Stimulated activated CD8-positive, alpha-beta memory T cell treated with anti-CD3 and anti-CD28 coated beads, Interleukin-15, amount 100 ng/mL, for 4 hours (primary cell): Measurements from ENCODE around the gene BCAS4.
"Not testable (repeated sequence)": the region's sequence is repeated elsewhere in the genome, so short reads cannot be mapped to it uniquely, and the experiment has no call there.

Source experiments
- DNase-seq, 2 donors: peaks; one replicate each; pipeline ENCODE4 v3.0.0-alpha.2; 2020; ENCODE audit warnings: low read depth in 2 of 2

BCAS4 gene

DNA sequence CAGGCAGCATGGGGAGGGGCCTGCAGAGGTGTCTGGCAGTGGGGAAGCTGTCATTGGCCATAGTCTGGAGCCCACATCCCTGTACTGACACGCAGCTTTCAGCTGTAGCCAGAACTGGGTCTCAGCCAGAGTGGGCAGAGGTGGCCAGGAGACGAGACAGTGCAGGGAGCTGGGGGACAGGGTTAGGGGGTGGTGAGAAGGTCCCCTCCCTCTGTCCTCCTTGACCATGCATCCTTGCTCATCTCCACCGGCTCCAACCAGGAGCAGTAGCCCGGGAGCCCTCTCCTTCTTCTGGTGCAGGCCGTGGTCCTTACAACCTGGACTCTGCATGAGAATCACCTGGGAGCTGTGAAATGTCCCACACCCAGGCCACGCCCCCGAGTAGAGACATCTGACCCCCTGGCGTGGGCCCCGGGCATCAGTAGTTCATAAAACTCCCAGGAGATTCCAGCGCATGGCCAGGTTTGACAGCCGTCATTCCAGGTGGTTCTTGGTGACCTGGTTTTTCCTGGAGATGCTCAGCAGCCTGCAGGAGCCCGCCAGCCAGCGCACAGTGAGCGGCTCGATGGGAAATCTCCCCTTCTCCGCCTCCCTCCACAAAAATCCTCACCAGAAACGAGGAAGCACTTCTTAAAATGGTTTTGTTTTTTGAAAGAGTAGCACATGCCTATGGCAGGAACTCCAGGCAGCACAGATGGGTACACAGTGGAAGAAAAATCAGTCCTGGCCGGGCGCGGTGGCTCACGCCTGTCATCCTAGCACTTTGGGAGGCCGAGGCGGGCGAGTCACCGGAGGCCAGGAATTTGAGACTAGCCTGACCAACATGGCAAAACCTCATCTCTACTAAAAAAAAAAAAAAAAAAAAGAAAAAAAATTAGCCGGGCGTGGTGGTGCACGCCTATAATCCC, 80.2 kb downstream of the BCAS4 start:
- DNase-seq = no peak

DNA sequence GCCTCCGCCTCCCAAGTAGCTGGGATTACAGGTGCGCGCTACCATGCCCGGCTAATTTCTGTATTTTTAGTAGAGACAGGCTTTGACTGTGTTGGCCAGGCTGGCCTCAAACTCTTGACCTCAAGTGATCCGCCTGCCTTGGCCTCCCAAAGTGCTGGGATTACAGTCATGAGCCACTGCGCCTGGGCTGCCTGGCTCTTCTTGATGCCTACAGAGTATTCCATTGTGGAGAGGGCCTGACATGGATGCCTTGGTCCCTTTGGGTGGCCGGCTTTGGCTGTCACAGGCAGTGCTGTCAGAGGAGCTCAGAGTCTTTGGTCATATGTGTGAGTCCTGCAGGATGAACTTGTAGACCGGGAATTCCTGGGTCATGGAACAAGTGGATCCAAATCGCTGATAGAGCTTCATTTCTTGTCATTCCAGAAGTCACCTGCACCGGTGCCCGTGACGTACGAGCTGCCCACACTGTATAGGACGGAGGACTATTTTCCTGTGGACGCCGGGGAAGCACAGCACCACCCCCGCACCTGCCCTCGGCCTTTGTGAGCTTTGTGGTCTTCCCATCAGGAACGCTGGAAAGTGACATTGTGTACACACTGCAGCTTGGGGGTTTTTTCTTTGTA, 81.3 kb downstream of the BCAS4 start:
- no peak for DNase-seq

DNA sequence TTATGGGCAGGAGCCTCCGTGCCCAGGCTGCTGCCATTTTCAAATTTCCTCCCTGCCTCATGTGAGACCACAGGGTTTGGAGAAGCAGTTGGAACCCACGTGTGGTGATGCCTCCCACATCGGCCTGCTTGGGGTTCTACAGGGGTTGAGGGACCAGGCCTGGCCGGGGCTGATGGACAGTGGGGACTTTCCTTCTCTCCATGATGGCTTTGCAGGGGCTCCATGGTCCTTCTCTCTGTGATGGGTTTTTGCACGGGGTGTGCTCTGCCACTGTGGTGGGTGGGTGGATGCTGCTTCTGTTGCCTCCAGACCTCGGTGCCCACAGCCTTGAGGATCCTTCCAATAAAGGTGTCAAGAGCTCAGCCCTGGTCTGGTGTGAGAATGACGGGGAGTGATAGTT, 82.0 kb downstream of the BCAS4 start:
- DNase-seq = no peak

DNA sequence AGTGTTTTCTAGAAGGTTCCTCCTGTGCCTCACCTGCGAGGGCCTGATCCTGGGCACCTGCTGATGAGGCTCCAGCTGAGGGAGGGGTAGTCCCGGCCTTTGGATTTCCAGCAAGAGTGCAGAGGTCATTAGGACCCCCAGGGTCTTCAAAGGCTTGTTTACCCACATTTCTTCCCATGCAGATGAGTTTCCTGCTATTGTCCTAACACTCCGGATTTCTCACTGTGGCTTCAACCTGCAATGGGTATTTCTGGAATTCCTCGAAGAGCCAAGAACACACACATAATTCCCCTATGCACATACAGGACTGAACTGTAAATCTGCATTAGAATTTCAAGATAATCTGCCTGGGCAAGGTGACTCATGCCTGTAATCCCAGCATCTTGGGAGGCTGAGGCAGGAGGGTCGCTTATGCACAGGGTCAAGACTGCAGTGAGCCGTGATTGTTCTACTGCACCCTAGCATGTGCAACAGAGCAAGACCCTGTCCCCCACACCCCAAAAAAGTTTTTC, 82.4 kb downstream of the BCAS4 start:
- DNase-seq = no peak

DNA sequence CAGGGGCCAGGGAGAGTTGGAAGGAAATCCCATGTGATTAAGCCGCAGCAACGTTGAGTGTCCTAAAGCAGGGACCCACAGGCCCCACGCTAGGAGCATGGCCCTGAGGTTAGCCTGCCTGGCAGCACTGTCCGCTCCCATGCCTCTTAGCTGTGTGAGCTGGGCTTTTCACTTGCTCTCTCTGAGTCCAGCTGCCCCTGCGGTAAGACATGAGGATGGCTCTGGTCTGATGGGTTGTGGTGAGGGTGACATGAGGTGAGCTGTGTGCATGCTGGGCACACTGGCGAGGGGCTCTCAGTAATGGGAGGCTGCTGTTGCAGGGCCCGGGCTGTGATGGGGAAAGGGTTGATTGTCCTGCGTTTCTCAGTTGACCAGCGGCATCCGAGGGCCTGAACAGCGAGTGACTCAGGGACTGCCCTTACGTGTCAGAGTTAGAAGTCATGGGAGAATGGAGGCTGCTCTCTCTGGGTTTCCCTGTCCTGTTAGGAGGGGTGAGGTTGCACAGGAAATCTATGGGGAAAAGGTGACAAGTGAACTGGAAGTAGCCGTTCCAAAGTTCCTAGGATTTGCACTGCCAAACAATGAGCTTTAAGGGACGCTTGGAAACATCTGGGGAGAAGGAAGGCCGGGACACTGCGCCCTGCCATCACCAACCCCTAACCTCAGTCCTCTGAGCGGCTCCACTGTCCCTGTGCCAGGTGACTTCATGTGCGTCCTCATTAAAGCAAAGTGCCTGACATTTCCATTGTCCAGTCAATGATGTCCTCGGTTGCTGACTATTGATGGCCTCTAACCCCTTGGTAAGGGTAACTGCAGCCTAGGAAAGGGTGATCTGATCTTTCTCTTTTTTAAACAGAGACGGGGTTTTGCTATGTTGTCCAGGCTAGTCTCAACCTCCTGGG, 85.0 kb downstream of the BCAS4 start:
- DNase-seq = no peak

DNA sequence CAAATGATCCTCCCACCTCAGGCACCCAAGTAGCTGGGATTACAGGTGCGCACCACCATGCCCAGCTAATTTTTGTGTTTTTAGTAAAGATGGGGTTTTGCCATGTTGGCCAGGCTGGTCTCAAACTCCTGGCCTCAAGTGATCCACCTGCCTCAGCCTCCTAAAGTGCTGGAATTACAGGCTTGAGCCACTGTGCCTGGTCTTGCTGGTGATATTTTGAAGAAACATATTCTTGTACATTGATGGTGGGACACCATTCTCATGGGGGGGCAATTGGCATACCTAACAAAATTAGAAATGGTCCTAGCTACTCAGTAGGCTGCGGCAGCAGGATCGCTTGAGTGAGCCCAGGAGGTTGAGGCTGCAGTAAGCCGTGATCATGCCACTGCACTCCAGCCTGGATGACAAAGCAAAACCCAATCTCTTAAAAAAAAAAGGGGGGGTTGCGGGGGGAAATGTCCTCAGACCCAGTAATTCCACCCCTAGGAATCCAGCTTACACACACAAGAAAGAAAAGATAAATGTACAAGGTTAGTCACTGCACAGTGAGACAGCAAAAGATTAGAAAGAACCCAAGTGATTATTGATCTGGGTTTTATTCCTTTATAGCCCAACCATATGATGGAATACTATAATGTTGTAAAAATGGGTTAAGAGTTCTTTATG, 87.0 kb downstream of the BCAS4 start:
- not testable (repeated sequence) for DNase-seq

DNA sequence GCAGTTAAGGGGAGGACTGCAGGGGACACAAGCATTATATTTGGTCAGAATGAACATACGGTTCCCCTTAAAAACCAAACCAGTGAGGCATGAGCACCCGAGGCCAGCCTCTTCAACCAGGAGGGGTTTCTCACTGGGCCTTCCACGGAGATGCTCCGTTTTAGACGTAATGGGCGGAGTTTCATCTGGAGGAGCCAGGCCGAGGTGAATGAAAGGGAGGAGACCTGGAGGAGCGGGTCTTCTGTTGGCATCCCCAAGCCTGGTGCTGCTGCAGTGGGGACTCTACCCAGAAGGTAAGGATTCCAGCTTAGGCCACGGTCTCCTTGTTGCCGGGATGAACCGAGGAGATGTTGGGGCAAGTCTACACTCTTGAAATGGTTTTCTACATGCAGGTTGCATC, 89.0 kb downstream of the BCAS4 start:
- no peak for DNase-seq

DNA sequence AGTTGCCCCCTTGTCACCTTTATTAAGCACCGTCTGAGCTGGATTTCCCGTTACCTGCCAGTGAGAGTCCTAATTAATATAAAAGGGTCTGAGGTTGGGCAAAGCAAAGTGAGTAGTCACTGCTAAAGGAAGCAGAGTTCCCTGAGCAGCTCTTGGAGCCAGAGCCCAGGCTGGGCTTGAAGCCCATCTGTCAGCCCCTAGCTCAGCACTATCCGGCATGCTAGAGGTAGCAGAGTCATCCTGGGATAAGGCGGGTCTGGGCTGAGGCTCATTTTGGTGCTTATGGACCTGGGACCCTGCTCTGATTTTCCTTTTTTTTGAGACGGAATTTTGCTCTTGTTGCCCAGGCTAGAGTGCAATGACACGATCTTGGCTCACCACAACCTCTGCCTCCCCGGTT, 90.2 kb downstream of the BCAS4 start:
- no peak for DNase-seq

DNA sequence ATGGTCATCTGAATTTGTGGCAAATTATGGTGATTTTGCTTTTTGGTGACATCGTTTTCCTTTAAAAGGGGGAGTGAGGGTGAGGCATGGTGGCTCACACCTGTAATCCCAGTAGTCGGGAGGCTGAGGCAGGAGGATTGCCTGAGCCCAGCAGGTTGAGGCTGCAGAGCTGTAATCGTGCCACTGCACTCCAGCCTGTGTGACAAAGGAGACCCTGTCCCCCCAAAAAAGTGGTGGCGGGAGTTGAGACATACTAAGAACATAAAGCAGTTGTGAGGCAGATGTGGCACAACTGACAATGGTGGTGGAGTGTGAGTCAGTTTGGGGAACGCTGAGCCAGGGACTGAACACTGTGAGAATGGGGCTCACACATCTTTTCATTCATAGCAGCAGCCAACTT, 90.9 kb downstream of the BCAS4 start:
- no peak for DNase-seq

DNA sequence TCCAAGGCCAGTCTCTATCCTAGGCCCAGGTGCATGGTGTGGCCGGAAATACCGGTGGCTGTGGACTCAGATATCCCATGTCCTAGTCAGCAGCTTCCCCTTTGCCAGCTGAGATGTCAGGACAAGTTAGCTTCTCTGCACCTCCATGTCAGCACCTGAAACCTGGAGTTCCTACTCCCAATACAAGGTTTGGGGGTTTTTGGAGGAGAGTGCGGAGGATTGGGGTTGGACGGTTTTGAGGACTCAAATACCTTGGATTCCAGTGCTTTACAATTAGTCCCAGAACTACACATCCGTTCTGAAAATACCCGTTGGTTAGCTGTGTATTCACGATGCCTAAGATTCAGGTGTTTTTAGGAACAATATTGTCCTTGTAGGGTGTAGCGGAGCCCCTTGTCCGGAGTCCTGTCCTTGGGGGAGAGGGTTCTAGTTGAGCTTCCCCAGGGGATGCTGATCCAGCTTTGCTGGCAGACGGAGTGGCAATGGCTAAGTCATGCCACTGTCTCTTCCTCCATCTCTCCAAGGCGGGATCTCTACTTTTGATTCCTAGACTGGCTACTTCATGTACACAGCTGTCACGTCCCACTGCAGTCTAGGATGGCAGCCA, 91.4 kb downstream of the BCAS4 start:
- no peak for DNase-seq

DNA sequence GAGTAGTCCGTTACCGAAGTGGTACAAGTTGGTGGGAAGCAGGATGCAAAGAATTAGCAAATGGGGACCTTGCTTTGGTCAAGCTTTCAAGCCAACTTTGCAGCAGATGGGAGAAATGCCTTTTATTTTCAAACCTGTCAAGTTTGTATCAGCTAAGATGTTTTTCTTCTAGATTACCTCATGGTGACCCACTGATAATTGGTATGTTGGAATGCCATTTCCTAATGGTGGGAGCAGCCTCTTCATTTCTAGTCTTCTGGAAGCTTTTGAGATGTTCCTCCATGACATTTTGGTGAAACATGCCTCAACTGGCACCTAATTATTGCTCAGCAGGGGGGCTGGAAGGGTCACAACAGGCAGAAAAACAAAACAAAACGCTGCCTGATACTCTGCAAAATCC, 92.7 kb downstream of the BCAS4 start:
- no peak for DNase-seq

DNA sequence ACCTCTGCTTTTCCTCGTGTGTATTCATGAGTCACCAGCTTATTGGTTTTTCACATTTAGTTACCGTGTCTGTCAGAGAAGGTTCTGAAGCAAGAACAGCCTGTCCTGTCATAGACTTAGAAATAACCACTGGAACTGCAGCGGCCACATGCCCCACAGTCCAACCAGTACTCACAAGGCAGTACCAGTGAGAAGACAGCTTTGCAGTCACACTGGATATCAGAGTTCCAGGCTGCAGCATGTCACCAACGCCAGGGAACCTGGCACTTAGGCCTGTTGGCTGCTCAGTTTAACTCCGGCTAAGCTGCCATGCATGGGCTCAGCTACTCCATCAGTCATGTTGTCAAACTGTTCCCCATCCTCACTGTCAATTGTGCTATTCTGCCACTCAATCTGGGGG, 96.3 kb downstream of the BCAS4 start:
- DNase-seq = no peak

DNA sequence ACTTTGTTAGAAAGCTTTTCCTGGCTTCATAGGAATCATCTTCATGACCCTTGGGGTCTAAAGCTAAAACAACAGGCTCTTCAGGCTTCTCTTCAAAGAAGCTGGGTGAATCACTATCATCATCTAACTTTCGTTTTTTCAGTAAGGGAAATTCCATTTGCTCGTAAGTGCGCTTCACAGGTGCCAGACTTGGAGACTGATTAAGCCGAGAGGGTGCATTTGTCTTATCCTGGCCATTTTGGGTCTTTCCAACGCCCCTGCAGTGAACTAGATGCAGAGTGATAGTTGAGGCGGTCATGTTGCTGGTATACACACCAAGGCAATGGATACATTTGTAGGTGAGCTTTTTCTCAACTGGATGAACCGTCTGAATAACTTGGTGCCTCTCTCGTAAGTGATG, 97.5 kb downstream of the BCAS4 start:
- no peak for DNase-seq

DNA sequence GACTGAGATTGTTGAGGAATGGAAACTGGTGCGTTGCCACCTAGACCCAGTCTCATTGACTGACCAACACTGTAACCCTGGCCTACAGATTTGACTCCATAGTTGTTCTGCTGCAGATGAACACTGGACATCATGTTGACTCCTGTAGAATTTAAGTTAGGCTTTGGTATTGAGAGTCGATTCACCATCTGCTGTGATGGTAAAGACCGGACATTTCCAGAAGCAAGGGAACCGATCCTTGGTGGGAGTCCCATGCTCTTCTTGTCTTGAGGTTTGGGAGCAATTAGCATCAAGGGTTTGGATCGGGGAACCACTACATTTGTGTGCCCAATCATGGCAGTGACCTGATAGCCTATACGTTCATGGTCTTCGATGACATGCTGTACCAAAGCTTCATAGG, 98.8 kb downstream of the BCAS4 start:
- DNase-seq = no peak

DNA sequence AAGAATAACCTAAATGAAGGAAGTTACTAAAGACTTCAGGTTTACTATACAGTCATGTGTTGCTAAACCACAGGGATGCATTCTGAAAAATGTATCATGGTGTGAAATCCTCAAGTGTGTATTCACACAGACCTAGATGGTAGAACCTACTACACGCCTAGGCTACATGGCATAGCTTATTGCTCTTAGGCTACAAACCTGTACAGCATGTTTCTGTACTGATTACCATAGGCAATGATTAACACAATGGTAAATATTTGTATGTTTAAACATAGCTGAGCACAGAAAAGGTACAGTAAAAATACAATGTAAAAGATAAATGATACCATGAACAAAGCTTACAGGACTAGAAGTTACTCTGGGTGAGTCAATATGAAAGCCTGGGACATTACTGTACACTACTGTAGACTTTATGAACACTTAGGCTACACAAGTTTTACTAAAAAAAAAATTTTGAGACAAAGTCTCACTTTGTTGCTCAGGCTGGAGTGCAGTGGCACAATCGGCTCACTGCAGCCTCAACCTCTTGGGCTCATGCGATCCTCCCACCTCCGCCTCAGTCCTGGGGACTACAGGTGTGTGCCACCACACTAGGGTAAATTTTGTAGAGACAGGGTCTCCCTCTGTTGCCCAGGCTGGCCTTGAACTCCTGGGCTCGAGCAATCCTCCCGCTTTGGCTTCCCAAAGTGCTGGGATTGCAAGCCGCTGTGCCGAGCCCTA, 100.4 kb downstream of the BCAS4 start:
- no peak for DNase-seq

DNA sequence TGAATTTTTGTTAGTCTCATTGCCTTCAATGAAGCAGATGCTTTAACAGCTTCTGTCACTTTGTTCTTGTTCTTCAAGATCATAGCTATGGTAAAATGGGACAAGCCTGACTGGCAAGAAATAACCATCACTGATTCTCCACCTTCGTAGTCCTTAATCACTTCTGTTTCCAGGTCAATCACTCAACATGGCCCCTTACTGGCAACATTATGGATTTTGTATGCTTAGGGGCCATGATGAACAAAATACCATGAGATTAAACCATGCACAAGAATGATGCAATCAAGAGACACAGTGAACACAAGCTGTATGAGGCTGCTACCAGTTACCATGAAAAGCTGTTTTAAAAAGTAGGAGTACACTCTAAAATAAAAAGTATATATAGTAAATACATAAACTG, 103.6 kb downstream of the BCAS4 start:
- no peak for DNase-seq

DNA sequence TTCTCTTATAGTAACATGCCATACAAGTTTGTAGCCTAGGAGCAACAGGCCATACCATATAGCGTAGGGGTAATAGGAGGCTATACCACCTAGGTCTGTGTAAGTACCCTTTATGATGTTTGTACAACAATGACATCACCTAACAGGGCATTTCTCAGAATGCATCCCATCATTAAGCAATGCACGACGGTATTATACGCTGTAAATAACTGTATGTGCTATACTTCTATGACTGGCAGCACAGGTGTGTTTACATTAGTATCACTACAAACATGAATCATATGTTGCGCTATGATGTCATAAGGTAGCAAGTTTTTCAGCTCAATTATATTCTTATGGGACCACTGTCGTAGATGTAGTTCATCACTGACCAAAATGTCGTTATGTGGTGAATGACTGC, 105.4 kb downstream of the BCAS4 start:
- DNase-seq = no peak

DNA sequence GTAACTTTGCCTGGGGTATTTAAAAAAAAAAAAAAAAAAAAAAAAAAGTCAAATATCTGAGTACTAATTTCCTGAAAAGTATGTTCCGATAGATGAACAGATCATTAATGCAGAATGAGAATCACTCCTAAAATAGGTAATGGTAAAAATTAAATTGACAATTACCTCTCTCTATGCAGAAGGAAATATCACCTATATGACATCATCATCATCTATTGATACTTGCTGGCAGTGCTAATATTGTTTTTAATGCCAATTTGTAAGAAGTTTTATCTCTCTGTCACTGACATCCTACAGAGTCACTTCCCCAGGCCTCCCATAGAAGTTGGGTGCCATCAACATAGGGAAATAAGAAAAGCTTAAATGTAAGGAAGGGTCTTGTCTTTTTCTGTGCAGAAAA, 106.4 kb downstream of the BCAS4 start:
- DNase-seq = no peak

DNA sequence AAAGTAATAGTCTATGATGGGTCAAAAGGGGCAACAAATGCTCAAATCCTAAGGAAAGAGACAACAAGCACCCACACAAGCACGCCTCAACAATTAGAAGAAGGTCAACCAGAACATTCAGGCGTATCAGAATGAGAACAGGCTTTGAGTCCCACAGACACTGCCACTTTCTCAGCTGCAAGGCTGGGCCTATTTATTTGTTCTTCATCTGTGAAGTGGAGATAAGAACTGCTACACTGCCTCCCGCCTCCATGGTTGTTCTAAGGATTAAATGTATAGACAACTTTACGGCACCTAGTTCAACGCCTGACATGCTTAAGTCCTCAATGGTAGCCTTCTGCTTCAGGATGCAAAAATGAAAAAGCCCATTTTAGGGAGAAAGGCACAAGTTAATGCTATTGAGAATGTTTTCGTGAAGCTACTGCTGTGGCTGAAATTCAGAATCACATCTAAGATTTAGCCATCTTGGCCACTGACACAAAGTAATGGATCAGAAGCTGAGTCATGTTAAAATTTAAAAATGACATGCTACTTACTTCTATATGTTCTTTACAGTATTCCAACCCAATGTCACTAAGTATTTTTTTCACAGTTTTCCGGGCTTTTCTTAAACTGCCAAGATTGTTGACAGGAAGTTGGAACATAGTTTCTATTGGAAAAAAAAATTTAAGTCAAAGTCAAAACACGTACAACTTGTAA, 108.6 kb downstream of the BCAS4 start:
- DNase-seq = no peak

DNA sequence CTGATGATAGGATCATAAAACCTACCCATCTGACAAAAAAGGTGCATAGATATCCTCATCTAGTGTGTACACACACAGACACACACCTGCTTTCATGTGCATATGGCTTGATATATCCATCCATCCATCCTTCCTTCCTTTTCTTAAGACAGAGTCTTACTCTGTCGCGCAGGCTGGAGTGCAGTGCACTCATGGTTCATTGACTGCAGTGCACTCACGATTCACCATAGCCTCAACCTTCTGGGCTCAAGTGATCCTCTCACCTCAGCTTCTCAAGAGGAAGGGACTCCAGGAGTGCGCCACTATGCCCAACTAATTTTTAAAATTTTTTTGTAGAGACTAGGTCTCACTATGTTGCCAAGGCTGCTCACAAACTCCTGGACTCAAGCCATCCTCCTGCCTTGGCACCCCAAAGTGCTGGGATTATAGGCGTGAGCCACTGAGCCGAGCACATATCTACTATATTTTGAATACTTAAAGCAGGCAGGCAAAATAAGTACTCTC, 109.3 kb downstream of the BCAS4 start:
- DNase-seq = no peak
